Testis (tissue), 3 donors: ENCODE data around the gene IL17RD. TPM values are rescaled to one million over a fixed set of nuclear protein-coding genes. Genes with fewer than 3 reads are reported as not detected.

Source experiments
- DNase-seq: peaks from one replicate; pipeline ENCODE4 v3.0.0-alpha.2; 2019
- H3K27ac ChIP-seq, 2 donors: fragments of 200-600 bp; sonication (generic); one replicate each; pipeline ENCODE4 v1.5.1; 2019
- H3K27me3 ChIP-seq: fragments of 200-600 bp; sonication (generic); one replicate; pipeline ENCODE4 v1.5.1; 2019
- H3K36me3 ChIP-seq: fragments of 200-600 bp; sonication (generic); one replicate; pipeline ENCODE4 v1.5.1; 2017; ENCODE audit warnings: low read depth; ENCODE audit errors: missing control alignments
- H3K4me1 ChIP-seq: fragments of 200-600 bp; sonication (generic); one replicate; pipeline ENCODE4 v1.5.1; 2019
- H3K4me3 ChIP-seq, 2 donors: fragments of 200-600 bp; sonication (generic); one replicate each; pipeline ENCODE4 v1.5.1; 2017 to 2019
- H3K9me3 ChIP-seq: fragments of 200-600 bp; sonication (generic); one replicate; pipeline ENCODE4 v1.5.1; 2017
- POLR2A ChIP-seq: fragments of 450-650 bp; IDR thresholded peaks from one replicate; pipeline ENCODE4 v1.6.1; 2017; ENCODE audit warnings: antibody characterized with exemption, mild to moderate bottlenecking, moderate library complexity
- WGBS, 2 donors: methylation state at CpG; one replicate each; pipeline ENCODE4 v1.1.5; 2018; 5-methylcytosine and 5-hydroxymethylcytosine counted together
- intact Hi-C: fragments of 100-400 bp; cut with DNase I; formaldehyde crosslinking; loops from one replicate; pipeline ENCODE4 v1.15.1; 2023; ENCODE audit warnings: low total_unique reads
- polyA plus RNA-seq: library from polyadenylated mRNA; stranded (reverse); fragments of 350-450 nt; fragmentation: Illumina TruSeq; extraction: RNeasy Lipid Tissue Mini Kit (QIAGEN cat#74804); gene quantifications from one replicate; pipeline ENCODE4 v1.2.3, GENCODE V29; 2014; ENCODE audit warnings: low read depth, low replicate concordance; ENCODE audit not compliant: insufficient read depth
- total RNA-seq, 2 donors: library from RNA; depleted of rRNA; stranded (reverse); fragments of >200 nt; gene quantifications; one replicate each; pipeline ENCODE4 v1.2.3, GENCODE V29; 2016
- TF ChIP-seq, protein P1 (sequence below), 3 experiments: fragments of 450-650 bp in 2 of 3; fragments of 200-600 bp in 1 of 3; sonication (generic) in 1 of 3; IDR thresholded peaks; one replicate each; pipeline ENCODE4 v1.5.1; 2016 to 2019; ENCODE audit warnings: antibody characterized with exemption in 3 of 3, mild to moderate bottlenecking in 2 of 3, moderate library complexity in 1 of 3

The IL17RD gene
- total and polyA plus RNA-seq, 3 donors from 2014 or later, result 25.0 to 29.9 (median 27.9) TPM

- H3K4me1 ChIP-seq, result peaks cover 40% of the 10 kb centered on the region
- intact Hi-C loops, result no loop called here
These were observed 100.6 kb downstream of the IL17RD start for GRCh38 chr3:57064572-57064971.

GRCh38 chr3:57064001-57064400, 101.2 kb downstream of the IL17RD start:
- intact Hi-C loops, result no loop called here
- Histone ChIP-seq H3K9me3 (no peaks in the 10 kb centered on the region), H3K4me3 (no peak overlapping the region), H3K27ac (peak overlapping the region in 1 of 2 donors; percentile 41), H3K4me1 (peaks cover 35% of the 10 kb centered on the region), H3K27me3 (no peaks in the 10 kb centered on the region), H3K36me3 (no peaks in the 10 kb centered on the region)
- no peak for TF ChIP-seq POLR2A
- TF ChIP-seq, protein P1, sequence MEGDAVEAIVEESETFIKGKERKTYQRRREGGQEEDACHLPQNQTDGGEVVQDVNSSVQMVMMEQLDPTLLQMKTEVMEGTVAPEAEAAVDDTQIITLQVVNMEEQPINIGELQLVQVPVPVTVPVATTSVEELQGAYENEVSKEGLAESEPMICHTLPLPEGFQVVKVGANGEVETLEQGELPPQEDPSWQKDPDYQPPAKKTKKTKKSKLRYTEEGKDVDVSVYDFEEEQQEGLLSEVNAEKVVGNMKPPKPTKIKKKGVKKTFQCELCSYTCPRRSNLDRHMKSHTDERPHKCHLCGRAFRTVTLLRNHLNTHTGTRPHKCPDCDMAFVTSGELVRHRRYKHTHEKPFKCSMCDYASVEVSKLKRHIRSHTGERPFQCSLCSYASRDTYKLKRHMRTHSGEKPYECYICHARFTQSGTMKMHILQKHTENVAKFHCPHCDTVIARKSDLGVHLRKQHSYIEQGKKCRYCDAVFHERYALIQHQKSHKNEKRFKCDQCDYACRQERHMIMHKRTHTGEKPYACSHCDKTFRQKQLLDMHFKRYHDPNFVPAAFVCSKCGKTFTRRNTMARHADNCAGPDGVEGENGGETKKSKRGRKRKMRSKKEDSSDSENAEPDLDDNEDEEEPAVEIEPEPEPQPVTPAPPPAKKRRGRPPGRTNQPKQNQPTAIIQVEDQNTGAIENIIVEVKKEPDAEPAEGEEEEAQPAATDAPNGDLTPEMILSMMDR (IDR thresholded peaks at IDR 0.05), result no peak
- 67 to 72% methylated on average over 6 of the region's 6 CpGs for WGBS, 2 donors
- DNase-seq, result no peak

More at GRCh38 chr3:57064572-57064971, 100.6 kb downstream of the IL17RD start:
- TF ChIP-seq POLR2A, result no peak
- TF ChIP-seq, protein P1 (IDR thresholded peaks at IDR 0.05), result no peak
- WGBS, 2 donors, result 66 to 68% methylated on average over 2 of the region's 2 CpGs
- peak; percentile 41 for DNase-seq
- no peak overlapping the region for H3K4me3 ChIP-seq
- H3K36me3 ChIP-seq, result no peaks in the 10 kb centered on the region
- no peaks in the 10 kb centered on the region for H3K9me3 ChIP-seq
- no peaks in the 10 kb centered on the region for H3K27me3 ChIP-seq
- H3K27ac ChIP-seq, result peak overlapping the region in 1 of 2 donors; percentile 41

- WGBS, 2 donors, result 79 to 84% methylated on average over 5 of the region's 5 CpGs
- Histone ChIP-seq H3K36me3 (no peaks in the 10 kb centered on the region), H3K9me3 (no peaks in the 10 kb centered on the region), H3K4me3 (no peak overlapping the region), H3K27ac (peak overlapping the region; percentile 58 to 65), H3K4me1 (peaks cover 29% of the 10 kb centered on the region), H3K27me3 (no peaks in the 10 kb centered on the region)
- TF ChIP-seq POLR2A, result no peak
- TF ChIP-seq, protein P1 (IDR thresholded peaks at IDR 0.05), result no peak
- intact Hi-C loops, result no loop called here
- DNase-seq, result no peak
These were observed 102.1 kb downstream of the IL17RD start for GRCh38 chr3:57063032-57063431.

- H3K27ac ChIP-seq, result peak overlapping the region; percentile 27 to 65
- 20% methylated on average over 9 of the region's 9 CpGs; no CpG with 5 or more reads in 1 of the 2 donors for WGBS, 2 donors
- no peak for TF ChIP-seq POLR2A
- TF ChIP-seq, protein P1 (IDR thresholded peaks at IDR 0.05), result no peak
- H3K27me3 ChIP-seq, result no peaks in the 10 kb centered on the region
- no peaks in the 10 kb centered on the region for H3K36me3 ChIP-seq
- intact Hi-C loops, result no loop called here
- no peak overlapping the region for H3K4me3 ChIP-seq
- no peaks in the 10 kb centered on the region for H3K9me3 ChIP-seq
- peaks cover 29% of the 10 kb centered on the region for H3K4me1 ChIP-seq
- peak; percentile 53 for DNase-seq
These were observed 103.0 kb downstream of the IL17RD start for GRCh38 chr3:57062101-57062631.

DNA sequence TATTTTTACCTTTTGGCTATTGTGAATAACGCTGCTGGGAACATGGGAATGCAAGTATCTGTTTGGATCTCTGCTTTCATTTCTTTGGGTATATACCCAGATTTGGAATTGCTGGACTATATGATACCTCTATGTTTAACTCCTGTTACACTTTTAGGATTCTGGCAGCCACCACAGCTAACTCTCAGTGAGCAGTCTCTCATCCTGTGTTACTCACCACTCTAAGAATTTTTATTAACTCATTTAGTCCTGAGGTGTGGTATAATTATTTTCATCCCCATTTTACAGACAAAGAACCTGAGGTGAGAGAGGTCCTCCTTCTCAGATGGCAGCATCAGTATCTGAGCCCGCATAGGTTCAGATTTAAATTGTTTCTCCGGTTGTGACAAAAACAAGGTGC, 103.6 kb downstream of the IL17RD start:
- DNase-seq, result no peak
- Histone ChIP-seq H3K4me1 (peaks cover 29% of the 10 kb centered on the region), H3K27ac (peak overlapping the region in 1 of 2 donors; percentile 65), H3K36me3 (no peaks in the 10 kb centered on the region), H3K4me3 (no peak overlapping the region), H3K9me3 (no peaks in the 10 kb centered on the region), H3K27me3 (no peaks in the 10 kb centered on the region)
- WGBS, 2 donors, result 88 to 89% methylated on average over 3 of the region's 3 CpGs
- intact Hi-C loops, result no loop called here
- TF ChIP-seq, protein P1 (IDR thresholded peaks at IDR 0.05), result no peak
- no peak for TF ChIP-seq POLR2A
